ENCODE data around the gene MBTPS1. TPM values are rescaled to one million over a fixed set of nuclear protein-coding genes. Genes with fewer than 3 reads are reported as not detected.

MBTPS1 gene
- total RNA-seq, 1 donor from 2014 or later = 85.9 TPM

- H3K27me3 Mint-ChIP-seq (ENCODE audit: low read depth, unreplicated experiment) = peaks cover 4% of the 10 kb centered on the region
- Histone ChIP-seq H3K79me2 (ENCODE audit: insufficient read depth, low read length) (peaks cover 67% of the 10 kb centered on the region), H3K27ac (ENCODE audit: low read depth, low read length) (no peak overlapping the region), H4K20me1 (ENCODE audit: insufficient read depth, low read length) (peaks cover 50% of the 10 kb centered on the region), H2AFZ (ENCODE audit: low read depth, low read length) (no peak overlapping the region), H3K36me3 (ENCODE audit: insufficient read depth, low read length) (no peaks in the 10 kb centered on the region), H3K4me1 (ENCODE audit: insufficient read depth, low read length) (peaks cover 10% of the 10 kb centered on the region), H3K9ac (ENCODE audit: low read length) (no peak overlapping the region), H3K27me3 (ENCODE audit: insufficient read depth, low read length) (peaks cover 3% of the 10 kb centered on the region), H3K4me3 (ENCODE audit: insufficient read depth, low read depth, low read length) (no peak overlapping the region), H3K4me2 (ENCODE audit: low read length) (no peak overlapping the region), H3K9me3 (ENCODE audit: insufficient read depth, low read depth, low read length) (no peaks in the 10 kb centered on the region)
- peaks cover 3% of the 10 kb centered on the region for H3K36me3 Mint-ChIP-seq (ENCODE audit: low read depth, unreplicated experiment)
- no peak for TF ChIP-seq EZH2 (IDR thresholded peaks at IDR 0.05; ENCODE audit: insufficient read depth, low read length)
- TF ChIP-seq, protein P1, sequence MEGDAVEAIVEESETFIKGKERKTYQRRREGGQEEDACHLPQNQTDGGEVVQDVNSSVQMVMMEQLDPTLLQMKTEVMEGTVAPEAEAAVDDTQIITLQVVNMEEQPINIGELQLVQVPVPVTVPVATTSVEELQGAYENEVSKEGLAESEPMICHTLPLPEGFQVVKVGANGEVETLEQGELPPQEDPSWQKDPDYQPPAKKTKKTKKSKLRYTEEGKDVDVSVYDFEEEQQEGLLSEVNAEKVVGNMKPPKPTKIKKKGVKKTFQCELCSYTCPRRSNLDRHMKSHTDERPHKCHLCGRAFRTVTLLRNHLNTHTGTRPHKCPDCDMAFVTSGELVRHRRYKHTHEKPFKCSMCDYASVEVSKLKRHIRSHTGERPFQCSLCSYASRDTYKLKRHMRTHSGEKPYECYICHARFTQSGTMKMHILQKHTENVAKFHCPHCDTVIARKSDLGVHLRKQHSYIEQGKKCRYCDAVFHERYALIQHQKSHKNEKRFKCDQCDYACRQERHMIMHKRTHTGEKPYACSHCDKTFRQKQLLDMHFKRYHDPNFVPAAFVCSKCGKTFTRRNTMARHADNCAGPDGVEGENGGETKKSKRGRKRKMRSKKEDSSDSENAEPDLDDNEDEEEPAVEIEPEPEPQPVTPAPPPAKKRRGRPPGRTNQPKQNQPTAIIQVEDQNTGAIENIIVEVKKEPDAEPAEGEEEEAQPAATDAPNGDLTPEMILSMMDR (IDR thresholded peaks at IDR 0.05; ENCODE audit: insufficient read depth, low read depth, low read length) = no peak
- FAIRE-seq (no peak), DNase-seq (ENCODE audit: low read depth) (no peak)
- peaks cover 25% of the 10 kb centered on the region for H3K4me1 Mint-ChIP-seq (ENCODE audit: low read depth, unreplicated experiment)
- peaks cover 1% of the 10 kb centered on the region for H3K9me3 Mint-ChIP-seq (ENCODE audit: unreplicated experiment)
- no peak overlapping the region for H3K27ac Mint-ChIP-seq (ENCODE audit: unreplicated experiment)
- no peak overlapping the region for H3K4me3 Mint-ChIP-seq (ENCODE audit: unreplicated experiment)
Observed at GRCh38 chr16:84141143-84141670, 24.5 kb upstream of the MBTPS1 start.

- H4K20me1 ChIP-seq (ENCODE audit: insufficient read depth, low read length) = peaks cover 57% of the 10 kb centered on the region
- Mint-ChIP-seq H3K9me3 (ENCODE audit: unreplicated experiment) (peaks cover 1% of the 10 kb centered on the region), H3K27me3 (ENCODE audit: low read depth, unreplicated experiment) (no peaks in the 10 kb centered on the region), H3K4me1 (ENCODE audit: low read depth, unreplicated experiment) (peaks cover 29% of the 10 kb centered on the region), H3K27ac (ENCODE audit: unreplicated experiment) (no peak overlapping the region), H3K4me3 (ENCODE audit: unreplicated experiment) (no peak overlapping the region), H3K36me3 (ENCODE audit: low read depth, unreplicated experiment) (peaks cover 3% of the 10 kb centered on the region)
- H3K79me2 ChIP-seq (ENCODE audit: insufficient read depth, low read length) = peaks cover 71% of the 10 kb centered on the region
- no peaks in the 10 kb centered on the region for H3K9me3 ChIP-seq (ENCODE audit: insufficient read depth, low read depth, low read length)
- no peak overlapping the region for H2AFZ ChIP-seq (ENCODE audit: low read depth, low read length)
- peaks cover 9% of the 10 kb centered on the region for H3K4me1 ChIP-seq (ENCODE audit: insufficient read depth, low read length)
- no peak overlapping the region for H3K4me3 ChIP-seq (ENCODE audit: insufficient read depth, low read depth, low read length)
- H3K9ac ChIP-seq (ENCODE audit: low read length) = no peak overlapping the region
- no peak for DNase-seq (ENCODE audit: low read depth)
- FAIRE-seq = no peak
- H3K4me2 ChIP-seq (ENCODE audit: low read length) = no peak overlapping the region
- TF ChIP-seq EZH2 (IDR thresholded peaks at IDR 0.05; ENCODE audit: insufficient read depth, low read length) = no peak
- TF ChIP-seq, protein P1 (IDR thresholded peaks at IDR 0.05; ENCODE audit: insufficient read depth, low read depth, low read length) = no peak
- no peaks in the 10 kb centered on the region for H3K27me3 ChIP-seq (ENCODE audit: insufficient read depth, low read length)
- H3K36me3 ChIP-seq (ENCODE audit: insufficient read depth, low read length) = no peaks in the 10 kb centered on the region
- no peak overlapping the region for H3K27ac ChIP-seq (ENCODE audit: low read depth, low read length)
Observed at GRCh38 chr16:84139628-84140258, 23.0 kb upstream of the MBTPS1 start.
